ENCODE measurements around the gene GLB1L2.

Gene GLB1L2

DNA sequence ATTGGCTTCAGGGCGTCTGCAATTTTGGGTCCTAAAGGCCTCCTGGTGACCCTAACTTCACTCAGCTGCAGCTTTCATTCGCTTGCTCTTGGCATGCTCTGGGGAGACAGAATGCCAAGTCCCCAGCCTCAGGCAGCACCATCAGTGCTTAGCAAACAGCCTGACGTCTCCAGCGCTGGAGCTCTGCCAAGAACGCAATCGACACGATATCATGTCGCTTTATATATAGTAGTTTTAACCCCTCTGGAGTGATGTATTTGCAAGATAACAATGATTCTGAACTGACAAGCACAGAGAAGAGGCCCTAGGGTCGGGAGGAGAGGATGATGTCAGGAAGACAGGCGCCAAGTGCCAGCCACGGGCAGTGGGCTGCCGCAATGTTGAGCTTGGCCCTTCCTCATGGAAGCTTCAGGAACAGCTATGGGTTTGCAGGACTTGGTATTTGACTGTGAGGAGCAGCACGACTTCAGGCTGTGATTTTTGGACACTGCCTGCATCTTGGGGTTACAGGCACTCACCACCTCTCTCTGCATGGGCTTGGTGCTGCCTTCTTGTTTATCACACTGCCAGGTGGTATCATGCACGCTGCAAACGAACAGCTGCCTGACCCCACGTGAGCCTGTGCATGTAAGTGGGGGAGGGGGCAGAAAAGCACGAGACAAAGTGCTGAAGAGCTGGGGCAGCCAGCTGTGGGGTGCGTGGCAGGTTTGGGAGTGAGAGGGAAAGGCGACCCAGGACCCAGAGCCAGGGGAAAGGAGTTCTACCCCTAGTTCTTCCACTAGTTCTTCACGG is 54.2 kb downstream of the GLB1L2 start:
- no peak for DNase-seq (ENCODE audit: low read depth in 2 of 2)

DNA sequence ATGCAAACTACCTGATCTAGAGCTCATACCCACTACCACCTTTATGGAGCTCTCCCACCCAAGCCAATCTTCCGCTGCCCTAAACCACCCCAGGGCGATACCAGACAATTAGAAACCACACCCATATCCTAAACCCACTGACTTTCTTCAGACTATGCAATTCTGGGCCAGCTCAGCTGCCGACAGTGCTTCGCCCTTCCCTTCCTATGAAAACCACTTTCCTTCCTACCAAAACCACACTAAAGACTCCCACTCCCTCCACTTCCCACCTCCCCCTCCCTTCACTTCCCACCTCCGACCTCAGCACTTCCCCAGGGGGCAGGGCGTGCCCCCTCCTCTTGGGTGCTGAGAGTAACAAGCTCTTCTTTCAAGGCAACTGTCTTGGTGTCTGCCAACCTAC is 55.2 kb downstream of the GLB1L2 start:
- DNase-seq (ENCODE audit: low read depth in 2 of 2): no peak

DNA sequence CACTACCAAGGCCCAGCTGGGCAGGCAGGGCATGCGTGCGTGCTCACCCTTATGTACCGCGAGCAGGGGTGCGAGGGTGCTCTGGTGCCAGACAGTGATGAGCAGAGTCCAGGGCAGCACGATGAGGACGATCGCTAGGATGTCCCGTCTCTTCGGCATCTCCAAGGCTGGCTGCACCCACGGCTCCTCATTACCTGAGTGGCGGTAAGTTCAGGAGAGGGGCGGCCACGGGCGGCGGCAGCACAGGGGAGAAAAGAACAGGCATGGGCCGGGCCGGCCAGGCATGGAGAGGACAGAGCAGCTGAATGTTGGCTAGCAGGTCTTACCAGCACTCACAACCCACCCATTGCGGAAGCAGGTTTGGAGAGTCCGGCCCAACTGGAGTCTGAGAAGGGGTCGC is 55.7 kb downstream of the GLB1L2 start:
- no peak for DNase-seq (ENCODE audit: low read depth in 2 of 2)

DNA sequence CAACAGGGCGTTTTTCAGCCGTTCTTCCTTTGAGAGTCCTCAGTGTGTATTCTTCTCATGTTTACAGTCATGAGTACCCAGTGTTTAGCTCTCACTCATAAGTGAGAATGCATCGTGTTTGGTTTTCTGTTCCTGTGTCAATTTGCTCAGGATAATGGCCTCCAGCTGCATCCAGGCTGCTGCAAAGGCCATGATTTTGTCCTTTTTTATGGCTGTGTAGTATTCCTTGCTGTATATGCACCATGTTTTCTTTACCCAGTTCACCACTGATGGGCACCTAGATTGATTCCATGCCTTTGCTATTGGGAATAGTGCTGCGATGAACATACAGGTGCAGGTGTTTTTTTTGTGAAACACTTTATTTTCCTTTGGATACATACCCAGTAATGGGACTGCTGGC is 56.8 kb downstream of the GLB1L2 start:
- DNase-seq (ENCODE audit: low read depth in 2 of 2): no peak

DNA sequence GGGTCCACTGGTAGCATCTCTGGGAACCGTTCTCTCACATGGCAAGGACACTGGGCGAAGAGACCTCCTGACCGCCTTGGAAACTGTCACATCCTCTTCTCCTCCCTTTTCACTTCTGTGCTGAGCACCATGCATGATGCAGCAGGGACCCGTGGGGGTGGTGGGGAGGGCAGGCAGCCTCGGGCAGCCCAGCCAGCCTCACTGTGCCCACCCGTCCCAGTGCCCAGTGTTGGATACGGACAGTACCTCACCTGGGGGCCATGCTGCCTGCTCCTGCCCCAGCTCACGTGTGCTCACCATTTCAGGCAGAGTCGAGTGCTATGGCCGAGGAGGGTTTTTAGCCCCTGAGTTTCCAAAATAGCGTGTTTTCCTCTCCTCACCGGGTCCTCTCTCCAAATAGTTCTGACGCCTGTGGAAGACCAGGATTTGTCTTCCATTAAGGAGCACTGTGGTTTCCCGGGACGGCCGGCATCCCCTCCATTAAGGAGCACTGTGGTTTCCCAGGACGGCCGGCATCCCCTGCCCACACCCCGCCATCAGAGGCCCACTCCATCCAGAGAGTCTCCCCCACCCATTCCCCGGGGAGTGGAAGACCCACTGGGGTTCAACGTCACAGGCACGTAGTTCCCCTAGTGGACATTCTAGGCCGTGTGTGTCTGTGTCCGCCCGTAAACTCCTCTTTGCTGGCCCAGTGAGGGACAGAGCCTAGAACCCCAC is 57.8 kb downstream of the GLB1L2 start:
- no peak for DNase-seq (ENCODE audit: low read depth in 2 of 2)

DNA sequence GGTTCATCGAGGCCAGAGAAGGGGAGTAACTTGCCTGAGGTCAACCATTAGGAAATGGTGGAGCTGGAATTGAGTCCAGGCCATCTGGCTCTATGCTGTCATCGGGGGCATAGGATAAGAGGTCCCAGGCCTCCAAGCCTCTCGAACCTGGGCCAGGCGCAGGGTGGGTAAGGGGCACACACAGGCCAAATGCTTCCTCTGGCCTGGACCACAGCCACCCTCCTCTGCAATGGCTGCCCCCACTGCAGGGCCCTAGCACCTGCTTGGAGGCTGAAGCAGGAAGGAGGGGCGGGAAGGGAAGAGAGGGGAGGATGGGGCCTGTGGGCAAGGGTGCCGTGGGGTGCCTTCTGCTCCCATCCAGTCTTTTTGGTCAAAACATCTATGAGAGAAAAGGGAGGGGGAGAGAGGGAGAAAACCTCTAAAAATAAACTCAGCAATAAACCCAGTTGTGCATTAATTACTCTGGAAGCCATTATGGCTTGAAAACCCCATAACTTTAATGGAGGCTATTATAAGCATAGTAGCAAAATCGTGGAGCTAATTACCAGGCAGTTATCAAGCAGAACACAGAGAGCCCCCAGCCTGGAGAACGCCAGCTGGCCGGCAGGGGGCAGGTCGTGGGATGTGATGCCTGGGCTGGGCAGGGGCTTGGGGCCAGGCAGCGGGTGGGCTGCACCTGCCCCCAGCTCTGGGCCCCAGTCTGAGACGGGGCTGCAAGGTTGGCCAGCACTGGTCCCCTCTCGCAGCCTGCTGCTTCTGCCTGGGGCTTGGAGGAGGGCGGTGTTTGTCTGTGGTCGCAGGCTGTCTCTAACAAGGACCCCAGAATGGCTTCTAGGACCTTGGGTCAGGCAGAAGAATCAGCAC is 59.1 kb downstream of the GLB1L2 start:
- no peak for DNase-seq (ENCODE audit: low read depth in 2 of 2)

DNA sequence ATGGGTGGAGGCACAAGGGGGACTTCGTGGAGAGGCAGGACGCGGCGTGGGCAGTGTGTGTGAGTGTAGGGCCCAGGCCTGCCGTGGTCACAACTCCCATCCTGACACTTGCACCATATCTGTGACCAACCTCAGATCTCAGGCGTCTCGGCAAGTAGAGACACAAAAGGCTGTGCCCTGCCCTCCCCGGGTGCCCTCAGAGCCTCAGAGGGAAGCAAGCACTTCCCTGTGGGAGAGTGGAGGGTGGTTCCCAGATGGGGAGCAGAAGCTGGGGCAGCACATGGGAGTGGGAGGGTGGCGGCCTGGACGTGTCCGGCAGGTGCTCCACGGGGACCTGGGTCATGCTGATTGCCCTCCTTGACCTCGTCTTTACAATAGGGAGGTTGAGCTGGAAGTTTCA is 59.9 kb downstream of the GLB1L2 start:
- DNase-seq (ENCODE audit: low read depth in 2 of 2): no peak

DNA sequence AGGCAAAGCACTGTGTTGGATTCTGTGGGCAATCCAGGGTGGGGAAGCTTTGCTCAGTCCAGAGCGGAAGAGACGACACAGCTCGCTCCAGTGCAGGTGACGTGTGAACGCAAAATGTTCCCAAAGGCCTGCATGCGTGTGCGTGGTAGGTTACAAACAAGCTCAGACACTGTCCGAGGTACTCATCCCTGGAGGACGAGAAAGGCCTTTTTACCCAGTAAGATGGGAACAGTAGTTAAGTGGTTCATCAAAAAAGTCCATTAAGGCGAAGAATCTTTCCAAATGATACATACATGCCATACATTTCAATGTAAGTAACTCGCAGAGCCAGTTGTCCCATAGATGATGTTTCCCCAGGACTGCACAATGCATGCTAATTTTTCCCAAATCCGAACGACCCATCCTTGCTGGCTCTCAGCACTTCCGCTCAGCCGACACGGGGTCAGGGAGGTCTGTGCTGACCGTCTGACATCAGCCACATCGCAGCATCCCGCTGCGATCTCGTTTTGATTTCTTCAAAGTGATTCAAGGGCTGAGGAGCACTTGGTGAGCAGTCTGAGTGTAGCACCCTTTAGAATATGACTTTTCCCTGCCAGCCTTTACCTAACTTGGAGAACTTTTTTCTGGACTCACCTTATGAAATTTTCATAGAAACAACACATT is 61.3 kb downstream of the GLB1L2 start:
- no peak for DNase-seq (ENCODE audit: low read depth in 2 of 2)

DNA sequence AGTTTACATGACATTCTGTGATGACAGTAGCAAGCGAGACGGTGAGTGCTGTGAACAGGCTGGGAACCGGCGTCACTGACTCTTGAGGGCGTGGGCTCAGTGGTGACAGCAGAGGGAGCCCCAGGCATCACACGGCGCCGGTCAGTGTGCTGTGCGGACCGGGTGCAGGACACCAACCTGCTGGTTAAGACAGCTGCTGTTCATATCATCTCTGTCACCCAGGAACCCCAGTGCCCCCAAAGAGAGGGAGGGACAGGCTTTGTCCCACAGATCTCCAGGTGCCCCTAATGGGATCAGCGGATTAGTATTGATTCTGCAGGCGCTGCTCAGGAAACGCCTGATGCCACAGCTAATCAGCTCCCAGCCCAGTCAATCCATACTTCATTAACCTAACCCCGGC is 61.9 kb downstream of the GLB1L2 start:
- no peak for DNase-seq (ENCODE audit: low read depth in 2 of 2)

DNA sequence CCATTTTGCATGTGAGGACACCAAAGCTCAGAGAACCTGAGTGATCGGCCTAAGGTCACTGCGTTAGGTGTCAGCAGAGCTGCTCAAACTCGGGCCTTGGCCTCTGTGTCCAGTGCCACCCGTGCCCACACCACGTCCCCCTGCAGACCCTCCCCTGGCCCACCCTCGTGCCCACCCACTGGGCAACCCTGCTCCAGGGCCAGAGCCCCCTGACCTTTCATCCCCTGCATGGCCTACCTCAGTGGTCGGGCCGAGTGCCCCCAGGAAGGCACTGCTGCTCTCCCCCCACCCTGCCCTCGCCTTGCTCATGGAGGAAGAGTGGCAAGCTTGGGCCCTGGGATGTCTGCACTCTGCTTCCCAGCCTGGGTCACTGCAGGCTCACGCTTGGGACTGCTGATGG is 62.5 kb downstream of the GLB1L2 start:
- no peak for DNase-seq (ENCODE audit: low read depth in 2 of 2)

DNA sequence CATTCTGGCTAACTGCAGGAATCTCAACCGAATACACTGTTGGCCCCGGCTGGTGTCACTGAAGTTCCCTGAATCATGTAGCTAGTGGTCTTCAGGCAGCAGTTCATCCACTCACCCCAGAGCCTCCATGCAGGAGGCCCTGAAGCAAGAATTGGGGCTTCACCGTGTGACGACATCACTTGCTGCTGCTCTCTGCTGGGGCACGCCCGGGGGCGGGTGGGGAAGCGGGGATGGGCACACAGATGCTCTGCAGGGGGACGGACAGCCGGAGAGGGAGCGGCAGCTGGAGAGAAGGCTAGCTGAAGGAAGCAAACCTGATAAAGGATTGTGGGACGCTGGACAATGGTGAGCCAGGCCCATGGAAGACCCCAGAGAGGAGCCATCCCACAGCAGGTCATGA is 63.2 kb downstream of the GLB1L2 start:
- no peak for DNase-seq (ENCODE audit: low read depth in 2 of 2)

DNA sequence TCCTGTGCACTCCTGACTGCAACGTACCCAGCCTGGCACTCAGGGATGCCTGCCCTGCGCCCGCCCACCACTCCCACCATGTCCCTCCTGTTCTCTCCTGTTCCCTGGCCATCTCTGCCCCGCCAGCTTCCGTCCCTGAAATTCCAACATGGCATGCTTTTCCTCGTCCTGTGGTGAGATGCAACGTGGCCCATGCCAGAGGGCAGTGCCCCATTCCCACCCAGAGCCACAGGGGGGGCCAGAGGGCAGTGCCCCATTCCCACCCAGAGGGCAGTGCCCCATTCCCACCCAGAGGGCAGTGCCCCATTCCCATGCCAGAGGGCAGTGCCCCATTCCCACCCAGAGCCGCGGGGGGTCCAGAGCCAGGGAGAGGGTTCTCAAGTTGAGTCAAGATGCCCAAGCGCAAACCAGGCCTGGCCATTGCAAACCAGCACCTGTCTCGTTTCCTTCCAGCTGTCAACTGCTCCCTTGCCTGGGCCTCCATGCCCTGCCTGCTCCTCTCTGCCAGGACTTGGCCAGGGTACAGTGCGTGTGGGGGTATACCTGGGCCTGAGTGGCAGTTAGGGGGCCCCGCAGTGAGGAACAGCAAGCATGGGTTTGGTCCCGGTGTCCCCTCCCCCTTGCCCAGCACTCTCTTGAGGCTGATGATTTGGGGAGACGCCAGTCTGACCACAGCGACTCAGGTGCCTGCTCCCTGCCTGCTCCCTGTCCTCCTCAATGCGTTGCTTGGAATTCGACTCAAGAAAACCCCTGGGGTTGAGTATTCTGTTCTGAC is 65.7 kb downstream of the GLB1L2 start:
- DNase-seq (ENCODE audit: low read depth in 2 of 2): no peak

DNA sequence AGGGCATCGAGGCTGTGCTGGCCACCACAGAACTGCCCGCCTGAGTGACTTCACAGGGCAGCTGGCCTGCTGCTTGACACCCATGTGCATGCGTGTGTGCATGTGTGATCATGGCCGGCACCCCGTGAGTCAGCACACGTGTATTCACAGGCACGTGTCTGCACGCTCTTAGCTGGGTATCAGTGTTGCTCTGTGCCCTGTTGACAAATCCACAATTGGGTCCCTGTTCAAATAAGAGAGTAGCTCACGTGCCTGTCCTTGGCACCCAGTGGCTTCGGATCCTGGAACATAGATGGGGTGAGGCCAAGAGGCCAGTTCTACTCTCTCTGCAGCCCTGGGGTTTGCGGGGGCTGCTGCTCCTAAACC is 66.3 kb downstream of the GLB1L2 start:
- no peak for DNase-seq (ENCODE audit: low read depth in 2 of 2)

DNA sequence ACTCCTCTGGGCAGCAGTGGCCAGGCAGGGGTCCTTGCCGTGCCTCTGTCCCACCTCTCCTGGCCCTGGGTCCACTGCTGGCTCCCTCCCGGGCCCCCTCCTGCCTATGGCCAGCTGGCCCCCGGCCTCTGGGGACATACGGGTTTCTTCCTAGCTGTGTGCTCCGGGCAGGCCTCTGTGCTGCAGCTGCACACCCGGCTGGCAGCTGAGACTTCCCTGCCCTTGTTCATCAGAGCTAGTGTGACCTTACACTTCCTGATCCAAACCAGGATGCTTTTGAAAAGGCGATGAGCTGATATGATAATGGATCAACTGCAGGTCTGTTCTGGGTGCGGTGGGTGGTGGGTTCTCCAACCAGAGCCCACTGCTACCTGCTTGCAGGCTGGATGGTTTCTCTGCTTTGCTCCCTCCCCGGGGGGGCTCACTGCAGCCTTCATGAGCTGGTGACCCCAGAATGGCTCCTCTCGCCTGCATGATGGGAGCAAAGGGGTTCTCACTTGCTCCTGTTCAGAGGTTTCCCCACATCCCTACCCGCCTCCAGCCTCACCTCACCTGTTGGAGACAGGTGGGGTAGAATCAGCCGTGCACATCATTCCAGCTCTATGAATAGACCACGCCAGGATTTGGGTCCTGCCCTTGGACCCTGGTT is 67.0 kb downstream of the GLB1L2 start:
- no peak for DNase-seq (ENCODE audit: low read depth in 2 of 2)

DNA sequence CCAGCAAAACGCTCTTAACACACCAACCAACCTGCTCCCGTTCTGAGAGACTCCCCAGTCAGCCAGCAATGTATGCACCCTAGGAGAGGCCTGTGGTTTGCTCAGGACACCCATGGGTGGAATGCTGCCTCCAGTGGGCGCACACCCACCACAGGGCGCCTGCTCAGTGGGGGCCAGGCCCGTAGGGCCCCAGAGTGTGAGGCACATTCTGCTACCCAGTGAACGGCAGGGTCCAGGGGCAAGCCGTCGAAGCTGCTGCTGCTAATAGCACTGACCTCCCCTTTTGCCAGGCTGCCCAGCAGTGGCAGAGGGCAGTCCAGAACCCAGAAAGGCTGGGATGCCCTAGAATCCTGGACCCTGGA is 67.5 kb downstream of the GLB1L2 start:
- no peak for DNase-seq (ENCODE audit: low read depth in 2 of 2)

DNA sequence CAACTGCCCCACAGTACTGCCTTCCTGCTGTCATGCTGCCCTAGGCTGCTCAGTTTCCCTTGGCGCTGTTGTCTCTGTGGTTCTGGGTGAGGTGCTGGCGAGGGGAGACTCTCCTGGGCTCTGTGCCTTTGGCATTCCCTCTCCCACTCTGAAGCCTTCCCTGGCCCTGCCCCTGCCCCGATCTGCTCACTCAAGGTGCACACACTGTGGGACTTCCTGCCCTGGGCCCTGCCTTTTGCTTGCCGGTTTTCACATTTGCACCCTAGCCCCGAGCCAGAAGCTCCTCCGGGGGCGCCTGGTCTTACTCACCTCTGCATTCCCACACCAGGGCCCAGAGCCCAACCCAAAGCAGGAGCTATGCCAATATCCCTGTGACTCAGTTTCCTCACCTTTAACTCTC is 68.2 kb downstream of the GLB1L2 start:
- DNase-seq (ENCODE audit: low read depth in 2 of 2): no peak

DNA sequence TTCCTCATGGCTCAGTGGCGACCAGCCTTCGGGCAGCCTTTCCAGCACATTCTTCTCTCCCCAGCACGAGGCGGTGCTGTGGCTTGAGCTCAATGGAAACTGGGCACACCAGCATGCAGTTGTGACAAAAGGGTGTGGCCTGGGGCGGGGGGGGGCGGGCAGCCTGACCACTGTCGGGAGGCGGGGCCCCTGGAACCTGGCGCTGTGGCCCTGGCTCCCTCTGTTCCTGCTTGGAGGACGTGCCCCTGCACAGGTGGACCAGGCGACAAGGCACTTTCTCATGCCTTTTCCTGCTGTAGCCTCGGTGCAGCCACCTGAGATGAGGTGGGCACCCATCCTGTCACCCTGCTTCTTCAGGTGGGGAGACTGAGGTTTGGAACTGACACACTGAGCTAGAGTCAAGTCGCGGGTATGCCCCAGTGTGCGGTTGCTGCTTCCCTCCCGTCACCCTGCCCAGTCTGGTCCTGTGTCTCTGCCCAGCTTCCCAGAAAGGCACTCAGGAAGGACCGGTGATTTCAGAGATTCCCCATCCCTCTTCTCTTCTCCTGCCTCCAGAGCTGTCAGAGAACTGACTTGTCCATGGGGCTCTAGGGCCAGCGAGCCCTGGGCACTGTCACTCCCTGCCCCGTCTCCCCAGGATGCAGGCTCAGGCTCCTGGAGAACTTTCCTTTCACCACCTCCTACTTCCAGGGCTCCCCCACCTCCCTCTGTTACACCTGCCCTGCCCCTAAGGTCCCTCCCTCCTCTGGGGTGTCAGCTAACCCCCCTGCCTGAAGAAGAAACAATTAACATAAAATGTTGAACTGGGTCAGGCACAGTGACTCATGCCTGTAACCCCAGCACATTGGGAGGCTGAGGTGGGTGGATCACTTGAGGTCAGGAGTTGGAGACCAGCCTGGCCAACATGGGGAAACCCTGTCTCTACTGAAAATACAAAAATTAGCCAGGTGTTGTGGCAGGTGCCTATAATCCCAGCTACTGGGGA is 70.3 kb downstream of the GLB1L2 start:
- DNase-seq (ENCODE audit: low read depth in 2 of 2): no peak

DNA sequence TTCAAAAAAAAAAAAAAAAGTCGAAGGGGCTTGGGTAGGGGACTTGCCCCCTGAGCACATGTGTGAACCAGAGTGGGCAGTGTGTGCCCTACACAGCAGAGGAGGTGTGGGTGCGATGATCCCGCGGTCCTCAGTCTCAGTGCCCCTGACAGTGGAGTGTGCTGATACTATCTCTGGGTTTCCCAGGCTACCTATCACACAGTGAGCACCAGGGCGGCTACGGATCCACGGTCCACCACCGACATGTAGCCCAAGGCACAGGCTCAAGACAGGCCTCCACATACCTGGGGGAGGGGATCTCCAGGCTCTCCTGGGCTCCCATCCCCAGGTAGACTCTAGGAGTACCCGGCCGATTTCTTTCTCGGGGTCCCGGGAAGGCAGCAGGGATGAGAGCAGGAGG is 71.1 kb downstream of the GLB1L2 start:
- no peak for DNase-seq (ENCODE audit: low read depth in 2 of 2)

DNA sequence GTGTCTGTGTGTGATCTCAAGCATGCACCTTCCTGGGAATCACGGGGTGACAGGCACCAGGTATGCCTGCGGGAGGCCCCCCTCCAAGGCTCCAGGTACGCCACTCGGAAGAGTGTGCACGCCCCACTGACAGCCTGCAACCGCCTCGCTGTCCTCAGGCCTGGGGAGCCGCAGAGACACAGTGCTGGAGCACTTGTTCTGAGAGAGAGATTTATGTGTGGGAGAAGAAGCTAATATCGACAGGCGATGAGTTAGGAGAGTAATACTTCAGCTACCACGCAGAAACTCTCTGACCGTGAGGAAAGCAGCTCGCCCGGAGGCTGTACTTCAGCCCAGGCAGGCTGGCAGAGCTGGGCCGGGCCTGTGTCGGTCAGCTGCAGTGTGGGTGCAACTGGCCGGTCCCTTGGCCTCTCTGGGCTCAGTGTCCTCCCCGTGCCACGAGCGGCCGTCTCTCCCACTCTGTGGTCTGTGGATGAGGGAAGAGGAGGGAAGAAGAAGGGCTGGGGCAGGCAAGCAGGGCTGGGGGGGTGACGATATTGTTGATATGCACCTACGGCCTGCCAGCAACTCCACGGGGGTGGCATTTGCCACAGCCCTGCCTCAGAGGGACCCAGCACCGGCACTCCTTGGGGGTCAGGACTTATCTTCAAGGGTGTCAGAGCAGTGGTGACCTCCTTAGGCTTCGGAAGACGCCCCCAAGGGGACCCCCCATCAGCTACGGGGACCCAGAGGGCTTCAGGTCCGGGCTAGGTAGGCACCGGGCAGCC is 73.0 kb downstream of the GLB1L2 start:
- no peak for DNase-seq (ENCODE audit: low read depth in 2 of 2)

Measured in stimulated activated CD8-positive, alpha-beta memory T cell treated with anti-CD3 and anti-CD28 coated beads, Interleukin-7, amount 100 ng/mL, for 1 hour (primary cell).